K562 (cell line): ENCODE results near the gene SLFNL1. TPM values are rescaled to one million over a fixed set of nuclear protein-coding genes. Genes with fewer than 3 reads are reported as not detected.

ENCODE experiments used
- CHD2 ChIP-seq: IDR thresholded peaks from 2 replicates; pipeline ENCODE4 v1.6.1; 2011; ENCODE audit warnings: low read depth, low read length
- EHMT2 ChIP-seq: fragments of 450-650 bp; IDR thresholded peaks from 2 replicates; pipeline ENCODE4 v1.6.1; 2018; ENCODE audit warnings: antibody characterized with exemption
- FOXJ2 ChIP-seq: fragments of 200-800 bp; sonication (Bioruptor generic); IDR thresholded peaks from 2 replicates; pipeline ENCODE4 v1.6.1; 2016; ENCODE audit warnings: missing genetic modification characterization, missing compliant biosample characterization
- LEF1 ChIP-seq: fragments of 450-650 bp; IDR thresholded peaks from 2 replicates; pipeline ENCODE4 v1.6.1; 2016; ENCODE audit warnings: mild to moderate bottlenecking
- MECOM ChIP-seq: fragments of 250-450 bp; sonication (Bioruptor Pico); IDR thresholded peaks from 2 replicates; pipeline ENCODE4 v1.8.0; 2022; ENCODE audit warnings: inconsistent platforms
- NBN ChIP-seq: fragments of 450-650 bp; IDR thresholded peaks from 2 replicates; pipeline ENCODE4 v1.6.1; 2016; ENCODE audit warnings: low read depth, mild to moderate bottlenecking
- PTBP1 ChIP-seq: fragments of 200-400 bp; formaldehyde crosslinking; IDR thresholded peaks from 2 replicates; pipeline ENCODE4 v1.6.1; 2017; ENCODE audit warnings: low read depth, low read length
- RBM22 ChIP-seq: fragments of 200-400 bp; formaldehyde crosslinking; IDR thresholded peaks from 2 replicates; pipeline ENCODE4 v1.6.1; 2018; ENCODE audit warnings: low read length, low read depth; ENCODE audit not compliant: poor library complexity, severe bottlenecking
- ZNF431 ChIP-seq: sonication (generic); formaldehyde crosslinking; IDR thresholded peaks from 2 replicates; pipeline ENCODE4 v1.8.0; 2022; ENCODE audit warnings: mild to moderate bottlenecking, missing genetic modification reagents
- polyA plus RNA-seq, 8 experiments: library from polyadenylated mRNA; depleted of rRNA in 4 of 8; stranded (reverse) in 5 of 8; unstranded in 3 of 8; fragments of >200 nt; fragmentation: Nextera tagmentation in 2 of 8; fragmentation: Illumina TruSeq in 1 of 8; extraction: Ambion mirVana in 2 of 8; extraction: Trizol in 1 of 8; gene quantifications; 2 replicates each; pipeline versions ENCODE4 v1.2.1 to v1.2.3, GENCODE V29; 2011 to 2014; ENCODE audit warnings: inconsistent platforms in 1 of 8, missing spikeins in 1 of 8
- total RNA-seq, 7 experiments: library from RNA; depleted of rRNA in 6 of 7; stranded (reverse); fragments of >200 nt in 6 of 7; fragmentation: Illumina TruSeq in 2 of 7; extraction: Trizol in 2 of 7; gene quantifications; 2 replicates each; pipeline versions ENCODE4 v1.2.1 to v1.2.3, GENCODE V29; 2011 to 2021; ENCODE audit warnings: low replicate concordance in 1 of 7
- TF ChIP-seq, protein P1 (sequence below): fragments of 250-450 bp; sonication (Bioruptor Pico); IDR thresholded peaks from 2 replicates; pipeline ENCODE4 v1.5.0; 2021; ENCODE audit warnings: mild to moderate bottlenecking, borderline replicate concordance
- TF ChIP-seq, protein P2 (sequence below): fragments of 450-650 bp; IDR thresholded peaks from 2 replicates; pipeline ENCODE4 v1.6.1; 2016; ENCODE audit warnings: mild to moderate bottlenecking, moderate library complexity

SLFNL1 gene
- total and polyA plus RNA-seq, 9 of the 15 experiments (the other 6 are each of a cell fraction or from before 2014, with no cell fraction given) = 0.05 to 0.14 (median 0.06) TPM; not detected in 5

DNA sequence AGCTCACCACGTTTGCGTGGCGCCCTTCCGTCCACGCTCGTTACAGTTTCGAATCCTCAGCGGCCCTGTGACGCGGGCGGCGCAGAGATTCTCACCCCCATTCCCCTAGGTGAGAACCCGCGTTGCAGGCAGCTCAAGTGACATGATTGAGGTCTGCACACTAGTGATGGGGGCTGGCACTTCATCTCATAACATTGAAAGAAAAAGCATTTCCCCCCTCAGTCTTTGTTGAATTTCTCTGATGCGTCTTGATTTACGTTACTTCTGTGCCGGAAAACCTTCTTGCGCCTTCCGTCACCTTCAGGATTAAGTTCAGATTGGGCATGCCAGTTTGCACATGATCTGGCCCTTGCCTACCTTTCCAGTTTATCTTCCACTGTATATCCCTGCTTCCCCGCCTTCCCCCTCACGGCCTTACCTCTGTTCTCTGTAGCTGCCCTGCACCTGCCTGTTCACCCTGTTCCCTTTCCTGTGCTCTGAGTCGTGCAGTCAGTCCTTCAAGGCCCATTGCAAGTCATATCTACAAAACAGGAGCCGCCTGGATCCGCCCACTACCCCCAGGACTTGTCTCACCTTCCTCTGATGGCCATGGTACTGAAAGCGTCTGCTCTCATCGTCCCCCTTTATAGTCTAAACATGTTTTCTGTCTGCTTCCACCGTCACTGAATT is 40.9 kb downstream of the SLFNL1 start (continued):
- TF ChIP-seq, protein P1, sequence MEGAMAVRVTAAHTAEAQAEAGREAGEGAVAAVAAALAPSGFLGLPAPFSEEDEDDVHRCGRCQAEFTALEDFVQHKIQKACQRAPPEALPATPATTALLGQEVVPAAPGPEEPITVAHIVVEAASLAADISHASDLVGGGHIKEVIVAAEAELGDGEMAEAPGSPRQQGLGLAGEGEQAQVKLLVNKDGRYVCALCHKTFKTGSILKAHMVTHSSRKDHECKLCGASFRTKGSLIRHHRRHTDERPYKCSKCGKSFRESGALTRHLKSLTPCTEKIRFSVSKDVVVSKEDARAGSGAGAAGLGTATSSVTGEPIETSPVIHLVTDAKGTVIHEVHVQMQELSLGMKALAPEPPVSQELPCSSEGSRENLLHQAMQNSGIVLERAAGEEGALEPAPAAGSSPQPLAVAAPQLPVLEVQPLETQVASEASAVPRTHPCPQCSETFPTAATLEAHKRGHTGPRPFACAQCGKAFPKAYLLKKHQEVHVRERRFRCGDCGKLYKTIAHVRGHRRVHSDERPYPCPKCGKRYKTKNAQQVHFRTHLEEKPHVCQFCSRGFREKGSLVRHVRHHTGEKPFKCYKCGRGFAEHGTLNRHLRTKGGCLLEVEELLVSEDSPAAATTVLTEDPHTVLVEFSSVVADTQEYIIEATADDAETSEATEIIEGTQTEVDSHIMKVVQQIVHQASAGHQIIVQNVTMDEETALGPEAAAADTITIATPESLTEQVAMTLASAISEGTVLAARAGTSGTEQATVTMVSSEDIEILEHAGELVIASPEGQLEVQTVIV = no peak
- TF ChIP-seq RBM22 = no peak
- TF ChIP-seq PTBP1 = no peak
- TF ChIP-seq, protein P2, sequence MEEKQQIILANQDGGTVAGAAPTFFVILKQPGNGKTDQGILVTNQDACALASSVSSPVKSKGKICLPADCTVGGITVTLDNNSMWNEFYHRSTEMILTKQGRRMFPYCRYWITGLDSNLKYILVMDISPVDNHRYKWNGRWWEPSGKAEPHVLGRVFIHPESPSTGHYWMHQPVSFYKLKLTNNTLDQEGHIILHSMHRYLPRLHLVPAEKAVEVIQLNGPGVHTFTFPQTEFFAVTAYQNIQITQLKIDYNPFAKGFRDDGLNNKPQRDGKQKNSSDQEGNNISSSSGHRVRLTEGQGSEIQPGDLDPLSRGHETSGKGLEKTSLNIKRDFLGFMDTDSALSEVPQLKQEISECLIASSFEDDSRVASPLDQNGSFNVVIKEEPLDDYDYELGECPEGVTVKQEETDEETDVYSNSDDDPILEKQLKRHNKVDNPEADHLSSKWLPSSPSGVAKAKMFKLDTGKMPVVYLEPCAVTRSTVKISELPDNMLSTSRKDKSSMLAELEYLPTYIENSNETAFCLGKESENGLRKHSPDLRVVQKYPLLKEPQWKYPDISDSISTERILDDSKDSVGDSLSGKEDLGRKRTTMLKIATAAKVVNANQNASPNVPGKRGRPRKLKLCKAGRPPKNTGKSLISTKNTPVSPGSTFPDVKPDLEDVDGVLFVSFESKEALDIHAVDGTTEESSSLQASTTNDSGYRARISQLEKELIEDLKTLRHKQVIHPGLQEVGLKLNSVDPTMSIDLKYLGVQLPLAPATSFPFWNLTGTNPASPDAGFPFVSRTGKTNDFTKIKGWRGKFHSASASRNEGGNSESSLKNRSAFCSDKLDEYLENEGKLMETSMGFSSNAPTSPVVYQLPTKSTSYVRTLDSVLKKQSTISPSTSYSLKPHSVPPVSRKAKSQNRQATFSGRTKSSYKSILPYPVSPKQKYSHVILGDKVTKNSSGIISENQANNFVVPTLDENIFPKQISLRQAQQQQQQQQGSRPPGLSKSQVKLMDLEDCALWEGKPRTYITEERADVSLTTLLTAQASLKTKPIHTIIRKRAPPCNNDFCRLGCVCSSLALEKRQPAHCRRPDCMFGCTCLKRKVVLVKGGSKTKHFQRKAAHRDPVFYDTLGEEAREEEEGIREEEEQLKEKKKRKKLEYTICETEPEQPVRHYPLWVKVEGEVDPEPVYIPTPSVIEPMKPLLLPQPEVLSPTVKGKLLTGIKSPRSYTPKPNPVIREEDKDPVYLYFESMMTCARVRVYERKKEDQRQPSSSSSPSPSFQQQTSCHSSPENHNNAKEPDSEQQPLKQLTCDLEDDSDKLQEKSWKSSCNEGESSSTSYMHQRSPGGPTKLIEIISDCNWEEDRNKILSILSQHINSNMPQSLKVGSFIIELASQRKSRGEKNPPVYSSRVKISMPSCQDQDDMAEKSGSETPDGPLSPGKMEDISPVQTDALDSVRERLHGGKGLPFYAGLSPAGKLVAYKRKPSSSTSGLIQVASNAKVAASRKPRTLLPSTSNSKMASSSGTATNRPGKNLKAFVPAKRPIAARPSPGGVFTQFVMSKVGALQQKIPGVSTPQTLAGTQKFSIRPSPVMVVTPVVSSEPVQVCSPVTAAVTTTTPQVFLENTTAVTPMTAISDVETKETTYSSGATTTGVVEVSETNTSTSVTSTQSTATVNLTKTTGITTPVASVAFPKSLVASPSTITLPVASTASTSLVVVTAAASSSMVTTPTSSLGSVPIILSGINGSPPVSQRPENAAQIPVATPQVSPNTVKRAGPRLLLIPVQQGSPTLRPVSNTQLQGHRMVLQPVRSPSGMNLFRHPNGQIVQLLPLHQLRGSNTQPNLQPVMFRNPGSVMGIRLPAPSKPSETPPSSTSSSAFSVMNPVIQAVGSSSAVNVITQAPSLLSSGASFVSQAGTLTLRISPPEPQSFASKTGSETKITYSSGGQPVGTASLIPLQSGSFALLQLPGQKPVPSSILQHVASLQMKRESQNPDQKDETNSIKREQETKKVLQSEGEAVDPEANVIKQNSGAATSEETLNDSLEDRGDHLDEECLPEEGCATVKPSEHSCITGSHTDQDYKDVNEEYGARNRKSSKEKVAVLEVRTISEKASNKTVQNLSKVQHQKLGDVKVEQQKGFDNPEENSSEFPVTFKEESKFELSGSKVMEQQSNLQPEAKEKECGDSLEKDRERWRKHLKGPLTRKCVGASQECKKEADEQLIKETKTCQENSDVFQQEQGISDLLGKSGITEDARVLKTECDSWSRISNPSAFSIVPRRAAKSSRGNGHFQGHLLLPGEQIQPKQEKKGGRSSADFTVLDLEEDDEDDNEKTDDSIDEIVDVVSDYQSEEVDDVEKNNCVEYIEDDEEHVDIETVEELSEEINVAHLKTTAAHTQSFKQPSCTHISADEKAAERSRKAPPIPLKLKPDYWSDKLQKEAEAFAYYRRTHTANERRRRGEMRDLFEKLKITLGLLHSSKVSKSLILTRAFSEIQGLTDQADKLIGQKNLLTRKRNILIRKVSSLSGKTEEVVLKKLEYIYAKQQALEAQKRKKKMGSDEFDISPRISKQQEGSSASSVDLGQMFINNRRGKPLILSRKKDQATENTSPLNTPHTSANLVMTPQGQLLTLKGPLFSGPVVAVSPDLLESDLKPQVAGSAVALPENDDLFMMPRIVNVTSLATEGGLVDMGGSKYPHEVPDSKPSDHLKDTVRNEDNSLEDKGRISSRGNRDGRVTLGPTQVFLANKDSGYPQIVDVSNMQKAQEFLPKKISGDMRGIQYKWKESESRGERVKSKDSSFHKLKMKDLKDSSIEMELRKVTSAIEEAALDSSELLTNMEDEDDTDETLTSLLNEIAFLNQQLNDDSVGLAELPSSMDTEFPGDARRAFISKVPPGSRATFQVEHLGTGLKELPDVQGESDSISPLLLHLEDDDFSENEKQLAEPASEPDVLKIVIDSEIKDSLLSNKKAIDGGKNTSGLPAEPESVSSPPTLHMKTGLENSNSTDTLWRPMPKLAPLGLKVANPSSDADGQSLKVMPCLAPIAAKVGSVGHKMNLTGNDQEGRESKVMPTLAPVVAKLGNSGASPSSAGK = peak; percentile 20; the same call in 1 of the 2 replicates
- no peak for TF ChIP-seq MECOM
- 0 out of 2 replicates have a peak, but pooled peaks have one; percentile 33 for TF ChIP-seq LEF1
- TF ChIP-seq ZNF431 = no peak
- TF ChIP-seq NBN = 0 out of 2 replicates have a peak, but pooled peaks have one; percentile 63
- 0 out of 2 replicates have a peak, but pooled peaks have one; percentile 27 for TF ChIP-seq EHMT2
- no peak for TF ChIP-seq FOXJ2 (tag)
- no peak for TF ChIP-seq CHD2
